AG10803 (cell line): Measurements from ENCODE around the gene ADAM12.

Source experiments
- DNase-seq: peaks from one replicate; pipeline ENCODE4 v3.0.0; 2010; ENCODE audit warnings: low read depth
- H3K4me3 ChIP-seq: 2 replicates; pipeline ENCODE4 v1.5.1; 2011; ENCODE audit warnings: mild to moderate bottlenecking, low read length, control low read depth
- TF ChIP-seq, protein P1 (sequence below): conservative IDR thresholded peaks from 2 replicates; pipeline ENCODE4 v1.5.1; 2011; ENCODE audit warnings: mild to moderate bottlenecking, low read length, control low read depth, inconsistent platforms

The ADAM12 gene

DNA sequence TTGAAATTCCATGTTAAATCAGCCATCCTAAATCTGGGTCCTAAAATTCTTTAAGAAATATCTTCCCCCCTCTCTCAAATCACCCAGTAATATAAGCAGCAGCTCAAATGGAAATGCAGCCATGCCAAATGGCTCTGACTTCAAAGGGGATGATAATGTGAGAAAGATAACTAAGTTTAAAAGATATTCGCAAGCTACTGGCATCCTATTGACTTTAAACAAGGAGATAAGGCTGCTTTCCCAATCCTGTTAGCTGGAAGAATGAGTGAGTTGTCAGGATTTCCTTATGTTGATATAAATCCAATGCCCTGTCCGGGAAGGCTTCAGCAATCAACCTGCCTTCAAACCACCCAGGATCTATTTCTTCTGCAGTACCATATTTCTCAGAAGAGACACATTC, 320.0 kb downstream of the ADAM12 start:
- no peak for DNase-seq
- no peak overlapping the region for H3K4me3 ChIP-seq
- TF ChIP-seq, protein P1, sequence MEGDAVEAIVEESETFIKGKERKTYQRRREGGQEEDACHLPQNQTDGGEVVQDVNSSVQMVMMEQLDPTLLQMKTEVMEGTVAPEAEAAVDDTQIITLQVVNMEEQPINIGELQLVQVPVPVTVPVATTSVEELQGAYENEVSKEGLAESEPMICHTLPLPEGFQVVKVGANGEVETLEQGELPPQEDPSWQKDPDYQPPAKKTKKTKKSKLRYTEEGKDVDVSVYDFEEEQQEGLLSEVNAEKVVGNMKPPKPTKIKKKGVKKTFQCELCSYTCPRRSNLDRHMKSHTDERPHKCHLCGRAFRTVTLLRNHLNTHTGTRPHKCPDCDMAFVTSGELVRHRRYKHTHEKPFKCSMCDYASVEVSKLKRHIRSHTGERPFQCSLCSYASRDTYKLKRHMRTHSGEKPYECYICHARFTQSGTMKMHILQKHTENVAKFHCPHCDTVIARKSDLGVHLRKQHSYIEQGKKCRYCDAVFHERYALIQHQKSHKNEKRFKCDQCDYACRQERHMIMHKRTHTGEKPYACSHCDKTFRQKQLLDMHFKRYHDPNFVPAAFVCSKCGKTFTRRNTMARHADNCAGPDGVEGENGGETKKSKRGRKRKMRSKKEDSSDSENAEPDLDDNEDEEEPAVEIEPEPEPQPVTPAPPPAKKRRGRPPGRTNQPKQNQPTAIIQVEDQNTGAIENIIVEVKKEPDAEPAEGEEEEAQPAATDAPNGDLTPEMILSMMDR: no peak

DNA sequence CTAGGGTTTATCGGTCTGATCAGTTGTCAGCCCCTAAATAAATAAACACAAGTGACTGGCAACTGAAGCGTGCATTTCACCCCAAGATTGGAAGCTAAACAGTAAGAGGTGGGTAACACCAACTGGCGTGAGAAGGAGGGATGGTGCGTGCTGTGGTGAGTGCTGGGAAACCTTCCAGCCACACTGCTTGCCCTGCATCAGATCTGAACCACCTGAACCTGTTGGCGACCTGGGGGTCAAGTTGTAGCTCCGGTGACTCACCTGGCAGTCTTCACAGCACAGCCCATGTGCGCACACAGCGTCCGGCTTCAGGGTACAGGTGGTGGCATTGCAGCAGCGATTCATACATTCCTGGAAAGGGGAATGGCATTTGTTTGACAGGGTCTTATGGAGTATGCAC, 321.8 kb downstream of the ADAM12 start:
- no peak for DNase-seq
- no peak overlapping the region for H3K4me3 ChIP-seq
- TF ChIP-seq, protein P1: no peak

DNA sequence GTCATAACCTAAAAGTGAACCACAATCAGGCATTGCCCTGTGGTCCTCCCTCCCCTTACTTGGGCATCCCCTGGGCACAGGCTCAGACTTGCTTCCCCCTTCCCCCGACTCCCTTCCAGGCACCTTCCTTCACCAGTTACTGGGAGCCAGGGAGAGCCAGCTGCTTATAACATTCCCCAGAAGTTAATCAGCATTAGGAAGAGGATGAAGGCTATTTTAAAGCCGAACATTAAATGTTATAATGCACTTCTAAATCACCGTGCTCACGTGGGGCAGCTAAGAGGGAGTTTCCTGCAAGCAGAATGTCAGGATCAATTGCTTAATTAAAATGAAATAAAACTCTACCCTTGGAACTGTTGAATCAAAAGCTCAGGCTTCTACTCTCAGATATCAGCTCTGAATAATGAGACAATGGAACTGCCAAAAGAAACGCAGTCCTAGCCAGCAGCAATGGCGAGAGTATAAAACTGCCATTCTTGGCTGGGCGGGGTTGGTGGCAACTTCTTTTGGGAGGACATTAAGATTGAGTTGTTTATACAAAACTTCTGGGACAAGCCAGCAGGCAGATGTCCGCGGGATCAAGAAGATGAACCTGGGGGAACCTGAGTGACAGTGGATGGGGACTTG, 322.4 kb downstream of the ADAM12 start:
- no peak for DNase-seq
- TF ChIP-seq, protein P1: no peak
- no peak overlapping the region for H3K4me3 ChIP-seq

DNA sequence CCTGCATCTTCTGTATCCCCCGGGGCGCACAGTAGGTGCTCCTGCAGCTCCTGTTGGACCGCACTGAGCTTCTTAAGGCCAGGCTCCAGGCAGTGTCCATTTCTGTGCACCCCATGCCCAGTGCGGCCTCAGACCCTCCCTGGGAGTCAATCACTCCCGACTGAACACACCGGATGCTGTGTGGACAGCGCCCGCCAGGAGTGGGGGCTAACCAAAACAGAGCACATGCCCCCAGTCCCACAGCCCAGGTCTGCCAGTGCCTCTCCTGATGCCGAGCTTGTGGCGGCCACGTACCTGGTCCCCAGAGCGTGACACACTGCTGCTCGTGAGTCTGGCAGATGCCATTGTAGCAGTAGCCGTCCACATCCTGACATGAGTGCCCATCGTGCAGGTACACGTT, 323.8 kb downstream of the ADAM12 start:
- no peak overlapping the region for H3K4me3 ChIP-seq
- DNase-seq: no peak
- TF ChIP-seq, protein P1: no peak

DNA sequence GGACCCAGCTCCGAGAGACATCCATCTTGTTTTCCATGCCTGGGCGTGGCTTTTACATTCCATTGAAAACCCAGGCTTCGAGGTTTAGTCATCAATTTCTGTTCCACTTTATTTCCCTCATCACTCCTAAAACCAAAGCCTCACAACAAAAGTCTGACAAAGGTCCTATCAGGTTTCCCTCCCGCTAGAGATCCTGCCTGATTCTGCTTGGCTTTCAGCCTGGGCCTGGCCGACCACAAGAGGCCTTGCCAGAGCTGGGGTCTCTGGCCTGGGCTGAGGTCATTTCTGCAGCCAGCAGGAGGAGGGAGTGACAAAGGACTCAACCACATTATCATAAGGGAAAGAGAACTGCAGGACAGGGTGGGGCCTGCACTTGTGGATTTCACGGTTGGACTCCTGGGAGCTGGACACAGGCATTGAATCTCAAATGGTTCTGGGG, 324.9 kb downstream of the ADAM12 start:
- DNase-seq: peak; percentile 72

DNA sequence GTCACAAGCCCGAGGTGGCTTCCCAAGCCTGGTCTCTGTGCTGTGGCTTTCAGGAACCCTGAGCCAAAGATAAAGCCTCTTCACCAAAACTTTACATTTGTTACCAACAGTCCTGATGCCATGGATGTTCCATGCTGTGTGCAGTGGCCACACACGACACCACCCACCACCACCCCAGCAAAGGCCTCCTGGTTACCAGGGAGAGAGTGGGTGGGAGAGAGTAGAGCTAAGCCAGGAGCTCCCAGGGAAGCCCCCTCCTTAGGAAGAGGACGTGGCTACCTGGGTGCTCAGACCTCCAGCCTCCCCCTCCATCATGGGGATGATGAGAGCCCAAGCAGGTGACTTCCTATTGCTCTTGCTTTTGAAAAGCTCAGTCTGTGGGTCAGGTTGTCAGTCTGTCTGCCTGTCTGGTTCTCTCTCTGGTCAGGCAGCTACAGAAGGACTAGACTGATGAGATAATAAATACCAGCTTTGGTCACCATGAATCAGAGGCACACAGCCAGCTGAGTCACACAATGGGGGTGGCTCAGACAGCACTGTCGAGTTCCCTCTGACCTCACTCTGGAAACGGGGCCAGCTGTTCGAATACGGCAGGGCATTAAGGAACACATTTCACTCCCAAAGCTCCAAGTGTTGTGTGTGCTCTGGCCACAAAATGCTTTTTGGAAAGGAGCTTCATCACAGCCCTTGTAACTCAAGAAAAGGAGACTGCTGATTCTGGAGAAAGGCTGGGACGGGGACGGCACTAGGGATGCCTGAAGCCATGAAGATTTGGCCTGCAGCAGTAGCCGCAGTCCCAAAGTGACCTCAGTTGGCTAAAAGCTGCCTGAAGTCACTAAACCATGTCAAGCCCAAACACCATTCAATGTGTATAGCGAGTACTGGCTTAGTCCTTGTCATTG, 325.9 kb downstream of the ADAM12 start:
- DNase-seq: peak; percentile 98
- TF ChIP-seq, protein P1: no peak
- no peak overlapping the region for H3K4me3 ChIP-seq

More for the DNA sequence above, 324.9 kb downstream of the ADAM12 start:
- TF ChIP-seq, protein P1: 0 out of 2 replicates have a peak, but pooled peaks have one; percentile 9
- no peak overlapping the region for H3K4me3 ChIP-seq

DNA sequence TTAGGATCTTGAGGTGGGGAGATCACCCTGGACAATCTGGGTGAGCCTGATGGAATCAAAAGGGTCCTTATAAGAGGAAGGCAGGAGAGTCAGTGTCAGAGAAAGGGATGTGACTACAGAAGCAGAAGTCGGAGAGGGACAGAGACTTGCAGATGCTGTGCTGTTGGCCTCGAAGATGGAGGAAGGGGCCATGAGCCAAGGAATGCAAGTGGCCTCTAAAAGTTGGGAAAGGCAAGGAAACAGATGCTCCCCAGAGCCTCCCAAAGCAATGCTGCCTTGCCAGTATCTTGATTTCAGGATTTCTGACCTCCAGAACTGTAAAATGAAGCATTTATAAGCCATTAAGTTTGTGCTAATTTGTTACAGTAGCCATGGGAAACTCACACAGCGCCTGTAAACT, 326.8 kb downstream of the ADAM12 start:
- peak; percentile 25 for DNase-seq
- TF ChIP-seq, protein P1: no peak
- no peak overlapping the region for H3K4me3 ChIP-seq
